ENCODE data around the gene TEX48. TPM values are rescaled to one million over a fixed set of nuclear protein-coding genes. Genes with fewer than 3 reads are reported as not detected.

TEX48 gene
- total RNA-seq, 1 experiment from 2014 or later = not detected

DNA sequence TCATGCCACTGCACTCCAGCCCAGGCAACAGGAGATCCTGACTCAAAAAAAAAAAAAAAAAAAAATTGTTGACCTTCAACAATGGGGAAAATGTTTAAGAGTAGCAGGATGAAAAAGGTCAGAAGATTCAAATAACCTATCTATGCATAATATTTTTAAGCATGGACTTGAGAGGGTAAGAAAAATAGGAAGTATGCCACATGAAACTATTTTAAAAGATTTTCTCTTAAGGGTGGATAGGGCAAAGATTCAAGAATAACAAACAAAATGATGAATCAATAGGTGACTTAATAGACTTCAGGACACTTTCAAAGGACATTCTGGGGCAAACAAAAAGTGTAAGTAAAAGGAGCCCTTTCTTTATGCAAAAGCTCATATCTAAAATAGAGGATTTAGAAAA lies 3.2 kb downstream of the TEX48 start:
- Mint-ChIP-seq H3K27ac (no peak overlapping the region), H3K9me3 (no peaks in the 10 kb centered on the region), H3K36me3 (no peaks in the 10 kb centered on the region), H3K4me3 (no peak overlapping the region), H3K27me3 (ENCODE audit: low read depth) (peaks cover 13% of the 10 kb centered on the region), H3K4me1 (peaks cover 6% of the 10 kb centered on the region; the same call in 1 of the 2 replicates)
- CTCF ChIA-PET = interaction anchor here (1.5 kb wide), 1 partner anchor 228 kb away, joined by 4 read pairs; no protein-coding TSS in a partner anchor
- ATAC-seq (no peak), DNase-seq (ENCODE audit: low spot score) (no peak)
- POLR2A ChIA-PET = no interaction called here
- TF ChIP-seq NR2C2 (CRISPR knock-in tag; IDR thresholded peaks at IDR 0.05) (no peak), ZSCAN18 (CRISPR knock-in tag; IDR thresholded peaks at IDR 0.05) (no peak), FOXK1 (CRISPR knock-in tag; IDR thresholded peaks at IDR 0.05) (no peak), FOXP1 (CRISPR knock-in tag; IDR thresholded peaks at IDR 0.05; ENCODE audit: borderline replicate concordance) (no peak), KAT7 (CRISPR knock-in tag; IDR thresholded peaks at IDR 0.05; ENCODE audit: borderline replicate concordance) (no peak), CTCF (IDR thresholded peaks at IDR 0.05) (no peak), NFE2L1 (CRISPR knock-in tag; IDR thresholded peaks at IDR 0.05) (no peak), SMAD3 (CRISPR knock-in tag; IDR thresholded peaks at IDR 0.05; ENCODE audit: borderline replicate concordance) (no peak), RORB (CRISPR knock-in tag; IDR thresholded peaks at IDR 0.05) (no peak), FOXJ3 (CRISPR knock-in tag; IDR thresholded peaks at IDR 0.05; ENCODE audit: borderline replicate concordance) (no peak), ATF1 (CRISPR knock-in tag; IDR thresholded peaks at IDR 0.05) (no peak), MXD4 (CRISPR knock-in tag; IDR thresholded peaks at IDR 0.05; ENCODE audit: borderline replicate concordance) (no peak), ZNF121 (CRISPR knock-in tag; IDR thresholded peaks at IDR 0.05) (no peak), ZNF532 (CRISPR knock-in tag; IDR thresholded peaks at IDR 0.05; ENCODE audit: borderline replicate concordance) (no peak), OVOL2 (CRISPR knock-in tag; IDR thresholded peaks at IDR 0.05; ENCODE audit: borderline replicate concordance) (no peak), IRF2 (CRISPR knock-in tag; IDR thresholded peaks at IDR 0.05; ENCODE audit: borderline replicate concordance, low read depth) (no peak)
- TF ChIP-seq, protein P1, sequence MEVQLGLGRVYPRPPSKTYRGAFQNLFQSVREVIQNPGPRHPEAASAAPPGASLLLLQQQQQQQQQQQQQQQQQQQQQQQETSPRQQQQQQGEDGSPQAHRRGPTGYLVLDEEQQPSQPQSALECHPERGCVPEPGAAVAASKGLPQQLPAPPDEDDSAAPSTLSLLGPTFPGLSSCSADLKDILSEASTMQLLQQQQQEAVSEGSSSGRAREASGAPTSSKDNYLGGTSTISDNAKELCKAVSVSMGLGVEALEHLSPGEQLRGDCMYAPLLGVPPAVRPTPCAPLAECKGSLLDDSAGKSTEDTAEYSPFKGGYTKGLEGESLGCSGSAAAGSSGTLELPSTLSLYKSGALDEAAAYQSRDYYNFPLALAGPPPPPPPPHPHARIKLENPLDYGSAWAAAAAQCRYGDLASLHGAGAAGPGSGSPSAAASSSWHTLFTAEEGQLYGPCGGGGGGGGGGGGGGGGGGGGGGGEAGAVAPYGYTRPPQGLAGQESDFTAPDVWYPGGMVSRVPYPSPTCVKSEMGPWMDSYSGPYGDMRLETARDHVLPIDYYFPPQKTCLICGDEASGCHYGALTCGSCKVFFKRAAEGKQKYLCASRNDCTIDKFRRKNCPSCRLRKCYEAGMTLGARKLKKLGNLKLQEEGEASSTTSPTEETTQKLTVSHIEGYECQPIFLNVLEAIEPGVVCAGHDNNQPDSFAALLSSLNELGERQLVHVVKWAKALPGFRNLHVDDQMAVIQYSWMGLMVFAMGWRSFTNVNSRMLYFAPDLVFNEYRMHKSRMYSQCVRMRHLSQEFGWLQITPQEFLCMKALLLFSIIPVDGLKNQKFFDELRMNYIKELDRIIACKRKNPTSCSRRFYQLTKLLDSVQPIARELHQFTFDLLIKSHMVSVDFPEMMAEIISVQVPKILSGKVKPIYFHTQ (CRISPR knock-in tag; IDR thresholded peaks at IDR 0.05) = no peak
- TF ChIP-seq, protein P2, sequence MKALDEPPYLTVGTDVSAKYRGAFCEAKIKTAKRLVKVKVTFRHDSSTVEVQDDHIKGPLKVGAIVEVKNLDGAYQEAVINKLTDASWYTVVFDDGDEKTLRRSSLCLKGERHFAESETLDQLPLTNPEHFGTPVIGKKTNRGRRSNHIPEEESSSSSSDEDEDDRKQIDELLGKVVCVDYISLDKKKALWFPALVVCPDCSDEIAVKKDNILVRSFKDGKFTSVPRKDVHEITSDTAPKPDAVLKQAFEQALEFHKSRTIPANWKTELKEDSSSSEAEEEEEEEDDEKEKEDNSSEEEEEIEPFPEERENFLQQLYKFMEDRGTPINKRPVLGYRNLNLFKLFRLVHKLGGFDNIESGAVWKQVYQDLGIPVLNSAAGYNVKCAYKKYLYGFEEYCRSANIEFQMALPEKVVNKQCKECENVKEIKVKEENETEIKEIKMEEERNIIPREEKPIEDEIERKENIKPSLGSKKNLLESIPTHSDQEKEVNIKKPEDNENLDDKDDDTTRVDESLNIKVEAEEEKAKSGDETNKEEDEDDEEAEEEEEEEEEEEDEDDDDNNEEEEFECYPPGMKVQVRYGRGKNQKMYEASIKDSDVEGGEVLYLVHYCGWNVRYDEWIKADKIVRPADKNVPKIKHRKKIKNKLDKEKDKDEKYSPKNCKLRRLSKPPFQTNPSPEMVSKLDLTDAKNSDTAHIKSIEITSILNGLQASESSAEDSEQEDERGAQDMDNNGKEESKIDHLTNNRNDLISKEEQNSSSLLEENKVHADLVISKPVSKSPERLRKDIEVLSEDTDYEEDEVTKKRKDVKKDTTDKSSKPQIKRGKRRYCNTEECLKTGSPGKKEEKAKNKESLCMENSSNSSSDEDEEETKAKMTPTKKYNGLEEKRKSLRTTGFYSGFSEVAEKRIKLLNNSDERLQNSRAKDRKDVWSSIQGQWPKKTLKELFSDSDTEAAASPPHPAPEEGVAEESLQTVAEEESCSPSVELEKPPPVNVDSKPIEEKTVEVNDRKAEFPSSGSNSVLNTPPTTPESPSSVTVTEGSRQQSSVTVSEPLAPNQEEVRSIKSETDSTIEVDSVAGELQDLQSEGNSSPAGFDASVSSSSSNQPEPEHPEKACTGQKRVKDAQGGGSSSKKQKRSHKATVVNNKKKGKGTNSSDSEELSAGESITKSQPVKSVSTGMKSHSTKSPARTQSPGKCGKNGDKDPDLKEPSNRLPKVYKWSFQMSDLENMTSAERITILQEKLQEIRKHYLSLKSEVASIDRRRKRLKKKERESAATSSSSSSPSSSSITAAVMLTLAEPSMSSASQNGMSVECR (CRISPR knock-in tag; IDR thresholded peaks at IDR 0.05; ENCODE audit: borderline replicate concordance) = no peak
- TF ChIP-seq, protein P3, sequence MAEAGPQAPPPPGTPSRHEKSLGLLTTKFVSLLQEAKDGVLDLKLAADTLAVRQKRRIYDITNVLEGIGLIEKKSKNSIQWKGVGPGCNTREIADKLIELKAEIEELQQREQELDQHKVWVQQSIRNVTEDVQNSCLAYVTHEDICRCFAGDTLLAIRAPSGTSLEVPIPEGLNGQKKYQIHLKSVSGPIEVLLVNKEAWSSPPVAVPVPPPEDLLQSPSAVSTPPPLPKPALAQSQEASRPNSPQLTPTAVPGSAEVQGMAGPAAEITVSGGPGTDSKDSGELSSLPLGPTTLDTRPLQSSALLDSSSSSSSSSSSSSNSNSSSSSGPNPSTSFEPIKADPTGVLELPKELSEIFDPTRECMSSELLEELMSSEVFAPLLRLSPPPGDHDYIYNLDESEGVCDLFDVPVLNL (CRISPR knock-in tag; IDR thresholded peaks at IDR 0.05; ENCODE audit: borderline replicate concordance, low read depth) = no peak
